Neural progenitor cell (in vitro differentiated cells): ENCODE data around the gene NCR2. TPM values are rescaled to one million over a fixed set of nuclear protein-coding genes. Genes with fewer than 3 reads are reported as not detected.

Source experiments
- DNase-seq: peaks from one replicate; pipeline ENCODE4 v3.0.0-alpha.2; 2016; ENCODE audit warnings: low spot score
- H2AFZ ChIP-seq: fragments of 200-600 bp; sonication (generic); replicated peaks from 2 replicates; pipeline ENCODE4 v1.6.1; 2016; ENCODE audit warnings: antibody characterized with exemption
- H3F3A ChIP-seq: fragments of 200-600 bp; sonication (generic); 2 replicates; pipeline ENCODE4 v1.6.1; 2016; ENCODE audit warnings: antibody characterized with exemption, low read depth
- H3K27ac ChIP-seq: fragments of 200-600 bp; sonication (generic); 2 replicates; pipeline ENCODE4 v1.5.1; 2016; ENCODE audit warnings: mild to moderate bottlenecking
- H3K27me3 ChIP-seq: fragments of 200-600 bp; sonication (generic); 2 replicates; pipeline ENCODE4 v1.6.1; 2016; ENCODE audit warnings: mild to moderate bottlenecking, moderate library complexity
- H3K36me3 ChIP-seq: fragments of 200-600 bp; sonication (generic); 2 replicates; pipeline ENCODE4 v1.5.1; 2016
- H3K4me1 ChIP-seq: fragments of 200-600 bp; sonication (generic); 2 replicates; pipeline ENCODE4 v1.6.1; 2016; ENCODE audit warnings: mixed run types
- H3K4me2 ChIP-seq: fragments of 200-600 bp; sonication (generic); 2 replicates; pipeline ENCODE4 v1.6.1; 2016
- H3K4me3 ChIP-seq: fragments of 200-600 bp; sonication (generic); 2 replicates; pipeline ENCODE4 v1.5.1; 2016
- H3K79me2 ChIP-seq: fragments of 200-600 bp; sonication (generic); 2 replicates; pipeline ENCODE4 v1.6.1; 2016; ENCODE audit warnings: low read depth
- H3K9ac ChIP-seq: fragments of 200-600 bp; sonication (generic); 2 replicates; pipeline ENCODE4 v1.6.1; 2016
- H3K9me3 ChIP-seq: fragments of 200-600 bp; sonication (generic); 2 replicates; pipeline ENCODE4 v1.5.1; 2016; ENCODE audit warnings: low read depth
- H4K20me1 ChIP-seq: fragments of 200-600 bp; sonication (generic); 2 replicates; pipeline ENCODE4 v1.6.1; 2016; ENCODE audit warnings: low read depth
- H3K27ac Mint-ChIP-seq: 3 replicates; pipeline ENCODE4 v1.8.0; 2021; ENCODE audit warnings: mixed read lengths
- H3K27me3 Mint-ChIP-seq: 2 replicates; pipeline ENCODE4 v1.8.0; 2022; ENCODE audit warnings: low read depth, mild to moderate bottlenecking, inconsistent platforms, moderate library complexity, mixed read lengths; ENCODE audit not compliant: insufficient read depth
- H3K36me3 Mint-ChIP-seq: 3 replicates; pipeline ENCODE4 v1.8.0; 2021; ENCODE audit warnings: mixed read lengths
- H3K4me1 Mint-ChIP-seq: 3 replicates; pipeline ENCODE4 v1.8.0; 2021; ENCODE audit warnings: mixed read lengths
- H3K4me3 Mint-ChIP-seq: 3 replicates; pipeline ENCODE4 v1.8.0; 2021; ENCODE audit warnings: mild to moderate bottlenecking, moderate library complexity, mixed read lengths
- H3K9me3 Mint-ChIP-seq: 3 replicates; pipeline ENCODE4 v1.8.0; 2020; ENCODE audit warnings: mixed read lengths
- CTCF ChIP-seq: fragments of 200-600 bp; sonication (generic); IDR thresholded peaks from 2 replicates; pipeline ENCODE4 v1.5.1; 2017; ENCODE audit warnings: antibody characterized with exemption, mild to moderate bottlenecking
- EZH2 ChIP-seq: fragments of 200-600 bp; sonication (generic); IDR thresholded peaks from 2 replicates; pipeline ENCODE4 v1.6.1; 2017; ENCODE audit warnings: antibody characterized with exemption, mild to moderate bottlenecking, moderate library complexity
- EZH2phosphoT487 ChIP-seq: fragments of 200-600 bp; sonication (generic); IDR thresholded peaks from 2 replicates; pipeline ENCODE4 v1.6.1; 2017; ENCODE audit warnings: antibody characterized with exemption
- total RNA-seq: library from RNA; depleted of rRNA; stranded (reverse); fragments of >200 nt; gene quantifications from 2 replicates; pipeline ENCODE4 v1.2.3, GENCODE V29; 2015; ENCODE audit warnings: low replicate concordance

The NCR2 gene
- total RNA-seq, 1 donor from 2014 or later, result not detected

GRCh38 chr6:41376176-41376575 lies 40.8 kb downstream of the NCR2 start:
- Histone ChIP-seq H3K4me2 (no peak overlapping the region), H3K4me1 (peaks cover 38% of the 10 kb centered on the region), H3K27ac (no peak overlapping the region), H3K4me3 (no peak overlapping the region), H3K9ac (no peak overlapping the region), H3K36me3 (no peaks in the 10 kb centered on the region), H3K27me3 (peaks cover 100% of the 10 kb centered on the region), H3F3A (peaks cover 48% of the 10 kb centered on the region), H4K20me1 (peaks cover 57% of the 10 kb centered on the region), H3K9me3 (no peaks in the 10 kb centered on the region), H2AFZ (no peak overlapping the region), H3K79me2 (no peaks in the 10 kb centered on the region)
- DNase-seq, result no peak
- H3K4me3 Mint-ChIP-seq, result no peak overlapping the region
- H3K9me3 Mint-ChIP-seq, result no peaks in the 10 kb centered on the region
- H3K27ac Mint-ChIP-seq, result no peak overlapping the region
- H3K27me3 Mint-ChIP-seq, result peaks cover 76% of the 10 kb centered on the region
- H3K4me1 Mint-ChIP-seq, result peaks cover 44% of the 10 kb centered on the region
- no peaks in the 10 kb centered on the region for H3K36me3 Mint-ChIP-seq
- TF ChIP-seq EZH2 (no peak), EZH2phosphoT487 (no peak), CTCF (no peak)

GRCh38 chr6:41377071-41377470 lies 41.7 kb downstream of the NCR2 start:
- H2AFZ ChIP-seq, result no peak overlapping the region
- Mint-ChIP-seq H3K4me3 (peak overlapping the region; percentile 1), H3K27me3 (peaks cover 67% of the 10 kb centered on the region), H3K27ac (no peak overlapping the region), H3K36me3 (no peaks in the 10 kb centered on the region), H3K9me3 (no peaks in the 10 kb centered on the region), H3K4me1 (peaks cover 37% of the 10 kb centered on the region)
- peaks cover 100% of the 10 kb centered on the region for H3K27me3 ChIP-seq
- no peak overlapping the region for H3K4me2 ChIP-seq
- H3K4me1 ChIP-seq, result peaks cover 34% of the 10 kb centered on the region
- H3K36me3 ChIP-seq, result no peaks in the 10 kb centered on the region
- H3F3A ChIP-seq, result peaks cover 41% of the 10 kb centered on the region
- DNase-seq, result no peak
- H4K20me1 ChIP-seq, result peaks cover 51% of the 10 kb centered on the region
- no peak overlapping the region for H3K27ac ChIP-seq
- H3K4me3 ChIP-seq, result no peak overlapping the region
- no peaks in the 10 kb centered on the region for H3K79me2 ChIP-seq
- H3K9me3 ChIP-seq, result no peaks in the 10 kb centered on the region
- no peak overlapping the region for H3K9ac ChIP-seq
- TF ChIP-seq EZH2 (peak; percentile 38), CTCF (no peak)

- H4K20me1 ChIP-seq, result peaks cover 30% of the 10 kb centered on the region
- peaks cover 100% of the 10 kb centered on the region for H3K27me3 ChIP-seq
- peaks cover 22% of the 10 kb centered on the region for H3F3A ChIP-seq
- no peaks in the 10 kb centered on the region for H3K36me3 Mint-ChIP-seq
- peaks cover 59% of the 10 kb centered on the region for H3K27me3 Mint-ChIP-seq
- no peak overlapping the region for H3K4me3 Mint-ChIP-seq
- H3K36me3 ChIP-seq, result no peaks in the 10 kb centered on the region
- no peak for TF ChIP-seq EZH2phosphoT487
- no peak for TF ChIP-seq CTCF
- no peak for TF ChIP-seq EZH2
- no peak overlapping the region for H3K4me3 ChIP-seq
- no peaks in the 10 kb centered on the region for H3K79me2 ChIP-seq
- no peak overlapping the region for H3K27ac Mint-ChIP-seq
- H3K9me3 Mint-ChIP-seq, result no peaks in the 10 kb centered on the region
- H3K4me1 Mint-ChIP-seq, result peaks cover 23% of the 10 kb centered on the region
- H3K4me1 ChIP-seq, result peaks cover 16% of the 10 kb centered on the region
- no peak for DNase-seq
- no peaks in the 10 kb centered on the region for H3K9me3 ChIP-seq
- H3K4me2 ChIP-seq, result no peak overlapping the region
- no peak overlapping the region for H3K9ac ChIP-seq
- no peak overlapping the region for H2AFZ ChIP-seq
- no peak overlapping the region for H3K27ac ChIP-seq
These were observed 43.9 kb downstream of the NCR2 start for GRCh38 chr6:41379306-41379705.
